ENCODE measurements around the gene TMEM94. TPM values are rescaled to one million over a fixed set of nuclear protein-coding genes. Genes with fewer than 3 reads are reported as not detected.

TMEM94 gene
- total RNA-seq, 3 donors from 2014 or later = 45.1 to 62.5 (median 51.1) TPM

DNA sequence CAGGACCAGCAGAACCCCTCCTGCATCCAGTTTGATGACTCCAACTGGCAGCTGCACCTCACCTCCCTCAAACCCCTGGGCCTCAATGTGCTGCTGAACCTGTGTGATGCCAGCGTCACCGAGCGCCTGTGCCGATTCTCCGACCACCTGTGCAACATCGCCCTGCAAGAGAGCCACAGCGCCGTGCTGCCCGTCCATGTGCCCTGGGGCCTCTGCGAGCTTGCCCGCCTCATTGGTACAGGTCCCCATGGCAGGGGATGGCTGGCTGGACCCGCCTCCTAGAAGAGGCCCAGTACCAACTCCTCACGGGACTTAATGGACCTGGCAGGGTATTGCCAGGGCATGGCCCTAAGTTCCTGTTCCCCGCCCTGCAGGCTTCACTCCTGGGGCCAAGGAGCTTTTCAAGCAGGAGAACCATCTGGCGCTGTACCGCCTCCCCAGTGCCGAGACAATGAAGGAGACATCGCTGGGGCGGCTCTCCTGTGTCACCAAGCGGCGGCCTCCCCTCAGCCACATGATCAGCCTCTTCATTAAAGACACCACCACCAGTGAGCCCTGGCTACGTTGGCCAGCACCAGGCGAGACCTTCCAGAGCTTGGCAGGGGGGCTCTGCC lies 36.2 kb downstream of the TMEM94 start:
- Histone ChIP-seq H3K9me3 (no peaks in the 10 kb centered on the region), H3K27me3 (no peaks in the 10 kb centered on the region), H3K27ac (no peak overlapping the region), H3K4me3 (no peak overlapping the region), H3K36me3 (no peaks in the 10 kb centered on the region), H3K4me1 (no peaks in the 10 kb centered on the region)
- TF ChIP-seq, protein P1, sequence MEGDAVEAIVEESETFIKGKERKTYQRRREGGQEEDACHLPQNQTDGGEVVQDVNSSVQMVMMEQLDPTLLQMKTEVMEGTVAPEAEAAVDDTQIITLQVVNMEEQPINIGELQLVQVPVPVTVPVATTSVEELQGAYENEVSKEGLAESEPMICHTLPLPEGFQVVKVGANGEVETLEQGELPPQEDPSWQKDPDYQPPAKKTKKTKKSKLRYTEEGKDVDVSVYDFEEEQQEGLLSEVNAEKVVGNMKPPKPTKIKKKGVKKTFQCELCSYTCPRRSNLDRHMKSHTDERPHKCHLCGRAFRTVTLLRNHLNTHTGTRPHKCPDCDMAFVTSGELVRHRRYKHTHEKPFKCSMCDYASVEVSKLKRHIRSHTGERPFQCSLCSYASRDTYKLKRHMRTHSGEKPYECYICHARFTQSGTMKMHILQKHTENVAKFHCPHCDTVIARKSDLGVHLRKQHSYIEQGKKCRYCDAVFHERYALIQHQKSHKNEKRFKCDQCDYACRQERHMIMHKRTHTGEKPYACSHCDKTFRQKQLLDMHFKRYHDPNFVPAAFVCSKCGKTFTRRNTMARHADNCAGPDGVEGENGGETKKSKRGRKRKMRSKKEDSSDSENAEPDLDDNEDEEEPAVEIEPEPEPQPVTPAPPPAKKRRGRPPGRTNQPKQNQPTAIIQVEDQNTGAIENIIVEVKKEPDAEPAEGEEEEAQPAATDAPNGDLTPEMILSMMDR (IDR thresholded peaks at IDR 0.05) = no peak
- TF ChIP-seq POLR2A (IDR thresholded peaks at IDR 0.05) = no peak
- TF ChIP-seq POLR2AphosphoS5 (IDR thresholded peaks at IDR 0.05) = no peak
- intact Hi-C loops (cut with DNase I; ENCODE audit: low total_unique reads) = no loop called here
- DNase-seq (ENCODE audit: low spot score in 2 of 2) = no peak

- Histone ChIP-seq H3K9me3 (no peaks in the 10 kb centered on the region), H3K4me3 (no peak overlapping the region), H3K36me3 (no peaks in the 10 kb centered on the region), H3K4me1 (no peaks in the 10 kb centered on the region), H3K27ac (no peak overlapping the region), H3K27me3 (no peaks in the 10 kb centered on the region)
- intact Hi-C loops (cut with DNase I; ENCODE audit: low total_unique reads) = no loop called here
- TF ChIP-seq POLR2AphosphoS5 (IDR thresholded peaks at IDR 0.05) (no peak), POLR2A (IDR thresholded peaks at IDR 0.05) (no peak)
- TF ChIP-seq, protein P1 (IDR thresholded peaks at IDR 0.05) = no peak
- no peak for DNase-seq (ENCODE audit: low spot score in 2 of 2)
These were observed 37.2 kb downstream of the TMEM94 start for GRCh38 chr17:75493476-75494129.

- DNase-seq (ENCODE audit: low spot score in 2 of 2) = no peak
- TF ChIP-seq POLR2A (IDR thresholded peaks at IDR 0.05) = no peak
- TF ChIP-seq POLR2AphosphoS5 (IDR thresholded peaks at IDR 0.05) = no peak
- TF ChIP-seq, protein P1 (IDR thresholded peaks at IDR 0.05) = no peak
- no peak overlapping the region for H3K4me3 ChIP-seq
- H3K4me1 ChIP-seq = no peaks in the 10 kb centered on the region
- no peaks in the 10 kb centered on the region for H3K9me3 ChIP-seq
- H3K27me3 ChIP-seq = no peaks in the 10 kb centered on the region
- H3K36me3 ChIP-seq = no peaks in the 10 kb centered on the region
- intact Hi-C loops (cut with DNase I; ENCODE audit: low total_unique reads) = no loop called here
- H3K27ac ChIP-seq = no peak overlapping the region
These were observed 38.0 kb downstream of the TMEM94 start for GRCh38 chr17:75494326-75494877.

GRCh38 chr17:75496005-75496404 lies 39.6 kb downstream of the TMEM94 start:
- H3K27me3 ChIP-seq = no peaks in the 10 kb centered on the region
- intact Hi-C loops (cut with DNase I; ENCODE audit: low total_unique reads) = no loop called here
- DNase-seq (ENCODE audit: low spot score in 2 of 2) = no peak

More at GRCh38 chr17:75496005-75496404, 39.6 kb downstream of the TMEM94 start:
- H3K9me3 ChIP-seq = no peaks in the 10 kb centered on the region
- H3K36me3 ChIP-seq = no peaks in the 10 kb centered on the region
- TF ChIP-seq POLR2AphosphoS5 (IDR thresholded peaks at IDR 0.05) (no peak), POLR2A (IDR thresholded peaks at IDR 0.05) (no peak)
- TF ChIP-seq, protein P1 (IDR thresholded peaks at IDR 0.05) = no peak
- H3K4me3 ChIP-seq = no peak overlapping the region
- H3K27ac ChIP-seq = no peak overlapping the region
- H3K4me1 ChIP-seq = peaks cover 0 to 4% of the 10 kb centered on the region in 2 donors
